ENCODE measurements around the gene CD81. TPM values are rescaled to one million over a fixed set of nuclear protein-coding genes. Genes with fewer than 3 reads are reported as not detected.

The CD81 gene
- total RNA-seq, 1 donor from 2014 or later: 663 TPM

DNA sequence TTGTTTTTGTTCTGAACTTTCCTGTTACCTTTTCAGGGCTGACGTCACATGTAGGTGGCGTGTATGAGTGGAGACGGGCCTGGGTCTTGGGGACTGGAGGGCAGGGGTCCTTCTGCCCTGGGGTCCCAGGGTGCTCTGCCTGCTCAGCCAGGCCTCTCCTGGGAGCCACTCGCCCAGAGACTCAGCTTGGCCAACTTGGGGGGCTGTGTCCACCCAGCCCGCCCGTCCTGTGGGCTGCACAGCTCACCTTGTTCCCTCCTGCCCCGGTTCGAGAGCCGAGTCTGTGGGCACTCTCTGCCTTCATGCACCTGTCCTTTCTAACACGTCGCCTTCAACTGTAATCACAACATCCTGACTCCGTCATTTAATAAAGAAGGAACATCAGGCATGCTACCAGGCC, 19.9 kb downstream of the CD81 start:
- no peak for DNase-seq (ENCODE audit: low spot score)
- intact Hi-C loops (cut with DNase I): loop anchor here (5.0 kb wide), 1 partner anchor 90 kb away; no protein-coding TSS in a partner anchor

DNA sequence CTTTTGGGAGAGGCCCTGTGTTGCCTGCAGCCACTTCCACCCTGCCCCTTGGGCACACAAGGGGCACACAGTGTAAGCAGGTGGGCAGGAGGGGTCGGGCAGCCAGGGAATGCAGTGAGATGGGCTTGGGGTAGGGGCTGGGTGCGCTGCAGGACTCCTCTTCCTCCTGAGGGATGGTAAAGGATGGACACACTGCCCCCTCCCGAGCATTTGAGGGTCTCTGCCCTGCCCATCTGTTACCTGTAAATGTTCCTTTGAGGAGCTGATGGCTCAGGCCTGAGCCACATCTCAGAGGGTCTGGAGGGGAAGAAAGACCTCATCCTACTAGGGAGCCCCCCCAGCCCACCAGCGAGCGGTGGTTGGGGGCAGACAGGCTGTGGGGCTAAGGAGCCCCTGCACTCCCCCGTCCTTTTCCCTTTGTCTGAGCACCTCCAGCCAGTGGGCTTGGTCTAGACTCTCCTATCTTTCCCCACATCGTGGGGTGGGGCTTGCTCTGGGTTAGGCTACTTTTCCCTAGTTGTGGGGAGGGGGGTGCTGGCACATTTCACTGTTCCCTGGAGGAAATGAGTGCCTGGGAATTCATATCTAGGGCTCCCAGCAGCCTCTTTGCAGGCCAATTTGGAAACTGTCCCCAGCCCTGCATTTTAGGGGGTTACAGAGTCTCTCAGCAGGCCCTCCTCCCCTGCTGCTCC, 21.7 kb downstream of the CD81 start:
- intact Hi-C loops (cut with DNase I): loop anchor here (5.0 kb wide), 1 partner anchor 92 kb away; no protein-coding TSS in a partner anchor
- no peak for DNase-seq (ENCODE audit: low spot score)

DNA sequence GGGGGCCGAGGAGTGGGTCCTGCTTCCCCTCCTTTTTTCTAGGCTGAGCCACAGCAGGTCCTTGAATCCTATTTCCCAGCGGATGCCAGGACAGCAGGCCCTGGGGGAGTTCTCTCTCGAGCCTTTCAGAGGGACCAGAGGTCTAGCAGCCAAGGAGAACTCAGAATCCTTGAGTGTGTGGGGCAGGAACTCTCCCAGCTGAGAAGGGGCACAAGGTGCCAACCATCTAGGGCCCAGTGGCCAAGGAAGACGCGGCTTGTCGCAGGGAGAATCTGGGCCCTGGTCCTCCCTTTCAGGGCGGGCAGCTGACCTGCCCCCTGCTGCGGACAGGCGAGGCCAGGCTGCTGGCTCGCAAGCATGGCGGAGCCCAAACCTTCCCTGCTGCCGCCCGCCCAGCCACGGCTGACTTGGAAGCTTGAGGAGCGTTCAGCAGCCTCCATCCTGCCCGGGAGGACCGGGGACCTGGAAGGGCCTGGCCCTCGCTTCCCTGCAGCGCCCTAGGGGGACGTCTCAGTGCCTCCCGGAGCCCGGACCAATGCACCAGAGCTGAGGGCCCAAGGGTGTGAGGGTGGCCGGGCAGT, 22.5 kb downstream of the CD81 start:
- DNase-seq (ENCODE audit: low spot score): no peak
- intact Hi-C loops (cut with DNase I): loop anchor here (1.0 to 5.0 kb wide), 2 partner anchors 16 to 92 kb away; no protein-coding TSS in a partner anchor

DNA sequence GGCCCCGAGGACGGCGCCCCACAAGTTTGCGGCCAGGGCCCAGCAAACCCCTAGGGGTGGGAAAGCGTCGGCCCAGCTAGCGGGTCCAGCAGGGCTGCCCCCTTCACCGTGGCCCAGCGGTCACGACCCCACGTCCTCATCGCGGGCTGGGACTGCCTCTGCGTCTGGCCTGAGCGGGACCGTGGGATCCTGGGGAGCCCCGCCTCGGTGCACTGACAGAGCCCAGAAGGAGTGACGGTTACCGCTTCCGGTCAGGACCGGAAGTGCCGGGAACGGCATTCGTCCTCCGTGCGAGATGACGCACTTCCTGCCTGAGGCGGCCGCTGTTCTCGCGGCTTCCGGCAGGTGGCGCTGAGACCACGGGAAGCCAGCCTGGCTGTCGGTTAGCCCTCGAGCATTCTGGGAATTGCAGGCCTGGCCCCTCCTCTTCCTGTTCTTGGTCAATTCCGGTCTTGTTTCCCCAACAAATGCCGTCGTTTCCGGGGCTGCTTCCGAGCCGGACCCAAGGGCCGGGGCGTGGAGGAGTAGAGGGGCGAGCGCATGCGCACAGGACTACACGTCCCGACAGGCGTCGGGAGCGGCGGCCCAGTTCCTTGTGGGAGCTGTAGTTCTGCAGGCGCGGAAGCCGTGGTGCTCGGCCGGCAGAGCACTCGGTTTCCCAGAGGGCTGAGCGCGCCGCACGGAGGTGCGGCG, 23.1 kb downstream of the CD81 start, which contains the start of gene TSSC4:
Gene TSSC4 (plus strand): TSS at position 682 of the 693 bp plus-strand sequence. CDS start 1,884 bp downstream, outside the sequence.
- DNase-seq (ENCODE audit: low spot score): peak; percentile 100
- intact Hi-C loops (cut with DNase I): loop anchor here (1.0 kb wide), 1 partner anchor 17 kb away; no protein-coding TSS in a partner anchor

DNA sequence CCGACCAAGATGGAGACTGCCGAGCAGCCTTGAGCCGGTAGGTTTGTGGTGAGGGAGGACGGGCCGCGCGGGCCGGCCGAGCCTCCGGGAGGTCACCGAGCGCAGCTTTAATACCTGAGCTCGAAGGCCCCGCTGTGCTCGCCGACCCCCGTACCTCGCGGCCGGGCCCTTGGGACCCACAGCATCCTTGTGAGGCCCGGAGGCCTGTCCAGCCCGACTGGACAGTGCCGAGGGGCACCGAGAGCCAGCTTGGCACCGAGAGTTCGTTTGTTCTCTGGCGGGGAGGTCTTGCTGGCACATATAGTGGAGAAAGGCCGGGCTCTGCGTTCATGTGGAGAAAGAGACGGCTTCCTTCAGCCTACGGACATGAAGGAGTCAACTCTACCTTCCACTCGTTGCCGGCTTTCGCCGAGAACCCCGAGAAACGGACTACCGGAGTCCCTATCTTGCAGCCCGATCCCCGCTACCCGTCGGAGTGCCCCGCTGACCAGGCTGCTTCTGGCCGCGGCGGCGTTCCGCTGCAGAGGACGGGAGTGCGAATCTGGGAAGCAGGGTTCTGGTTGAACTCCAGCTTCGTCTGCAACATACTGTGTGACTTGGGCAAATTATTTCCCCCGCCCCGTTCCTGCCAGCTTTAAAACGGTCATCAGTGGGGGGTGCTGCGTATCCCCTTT, 23.8 kb downstream of the CD81 start:
- intact Hi-C loops (cut with DNase I): loop anchor here (1.0 kb wide), 1 partner anchor 18 kb away; no protein-coding TSS in a partner anchor
- no peak for DNase-seq (ENCODE audit: low spot score)

DNA sequence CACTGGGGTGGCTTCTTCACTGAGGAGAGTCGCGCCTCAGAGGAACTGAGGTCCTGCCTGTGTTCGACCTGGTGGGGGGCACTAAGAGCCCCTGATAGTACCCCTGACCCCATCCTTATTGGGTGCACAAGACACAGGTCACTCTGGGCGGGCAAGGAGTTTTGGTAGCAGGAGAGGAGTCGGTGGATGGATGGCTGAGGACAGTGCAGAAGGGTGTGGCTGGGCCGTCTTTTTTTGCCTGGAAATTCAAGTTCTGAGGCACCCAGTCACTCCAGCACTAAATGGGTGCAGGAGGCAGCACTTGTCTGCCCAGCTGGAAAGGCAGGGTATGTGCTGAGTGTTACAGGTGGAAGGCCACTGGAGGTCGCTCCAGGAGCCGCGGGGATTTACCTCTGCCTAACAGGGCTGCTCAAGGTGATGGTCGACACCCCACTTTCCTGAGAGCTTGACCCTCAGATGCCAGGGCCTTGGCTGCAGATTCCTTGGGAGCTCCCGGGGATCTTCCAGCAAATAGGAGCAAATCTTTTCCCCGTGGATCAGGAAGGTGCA, 24.4 kb downstream of the CD81 start:
- intact Hi-C loops (cut with DNase I): no loop called here
- DNase-seq (ENCODE audit: low spot score): no peak

DNA sequence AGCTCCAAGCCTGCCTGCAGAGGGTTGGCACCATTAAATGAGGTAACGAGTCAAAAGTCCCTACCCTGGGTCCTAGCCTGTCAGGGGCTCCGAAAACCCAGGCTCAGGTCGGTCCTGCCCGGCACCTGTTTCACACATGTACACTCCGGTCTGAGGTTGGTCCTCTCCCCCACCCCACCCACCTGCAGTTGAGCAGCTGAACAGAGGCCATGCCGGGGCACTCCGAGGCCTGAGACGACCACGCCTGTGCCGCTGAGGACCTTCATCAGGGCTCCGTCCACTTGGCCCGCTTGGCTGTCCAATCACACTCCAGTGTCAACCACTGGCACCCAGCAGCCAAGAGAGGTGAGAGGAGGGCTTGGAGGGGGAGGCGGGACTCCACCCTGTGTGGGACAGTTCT, 25.0 kb downstream of the CD81 start:
- no peak for DNase-seq (ENCODE audit: low spot score)
- intact Hi-C loops (cut with DNase I): no loop called here

DNA sequence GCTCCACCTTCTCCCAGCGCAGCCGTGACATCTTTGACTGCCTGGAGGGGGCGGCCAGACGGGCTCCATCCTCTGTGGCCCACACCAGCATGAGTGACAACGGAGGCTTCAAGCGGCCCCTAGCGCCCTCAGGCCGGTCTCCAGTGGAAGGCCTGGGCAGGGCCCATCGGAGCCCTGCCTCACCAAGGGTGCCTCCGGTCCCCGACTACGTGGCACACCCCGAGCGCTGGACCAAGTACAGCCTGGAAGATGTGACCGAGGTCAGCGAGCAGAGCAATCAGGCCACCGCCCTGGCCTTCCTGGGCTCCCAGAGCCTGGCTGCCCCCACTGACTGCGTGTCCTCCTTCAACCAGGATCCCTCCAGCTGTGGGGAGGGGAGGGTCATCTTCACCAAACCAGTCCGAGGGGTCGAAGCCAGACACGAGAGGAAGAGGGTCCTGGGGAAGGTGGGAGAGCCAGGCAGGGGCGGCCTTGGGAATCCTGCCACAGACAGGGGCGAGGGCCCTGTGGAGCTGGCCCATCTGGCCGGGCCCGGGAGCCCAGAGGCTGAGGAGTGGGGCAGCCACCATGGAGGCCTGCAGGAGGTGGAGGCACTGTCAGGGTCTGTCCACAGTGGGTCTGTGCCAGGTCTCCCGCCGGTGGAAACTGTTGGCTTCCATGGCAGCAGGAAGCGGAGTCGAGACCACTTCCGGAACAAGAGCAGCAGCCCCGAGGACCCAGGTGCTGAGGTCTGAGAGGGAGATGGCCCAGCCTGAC, 26.0 kb downstream of the CD81 start:
- intact Hi-C loops (cut with DNase I): no loop called here
- DNase-seq (ENCODE audit: low spot score): no peak

DNA sequence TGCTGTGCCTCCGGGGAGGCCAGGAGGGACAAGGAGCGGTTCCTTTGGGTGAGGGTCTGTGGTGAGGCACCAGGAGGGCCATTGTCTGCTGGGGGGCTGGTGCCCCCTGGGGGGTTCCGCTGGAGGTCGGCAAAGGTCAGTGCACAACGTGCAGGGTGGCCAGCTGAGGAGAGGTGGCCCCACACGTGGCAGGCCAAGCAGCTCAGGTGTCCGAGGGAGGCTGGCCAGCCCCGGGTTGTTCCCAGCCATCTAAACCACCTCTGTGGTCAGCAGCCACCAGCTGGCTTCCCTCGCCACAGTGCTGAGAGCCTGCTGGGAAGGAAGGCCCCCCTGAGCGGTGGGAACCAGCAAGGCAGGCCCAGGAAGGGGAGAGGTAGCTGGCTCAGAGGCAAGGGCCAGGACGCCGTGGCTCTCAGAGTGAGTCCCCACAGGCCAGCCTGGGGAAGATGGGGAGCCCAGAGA, 27.7 kb downstream of the CD81 start:
- intact Hi-C loops (cut with DNase I): no loop called here
- DNase-seq (ENCODE audit: low spot score): no peak

DNA sequence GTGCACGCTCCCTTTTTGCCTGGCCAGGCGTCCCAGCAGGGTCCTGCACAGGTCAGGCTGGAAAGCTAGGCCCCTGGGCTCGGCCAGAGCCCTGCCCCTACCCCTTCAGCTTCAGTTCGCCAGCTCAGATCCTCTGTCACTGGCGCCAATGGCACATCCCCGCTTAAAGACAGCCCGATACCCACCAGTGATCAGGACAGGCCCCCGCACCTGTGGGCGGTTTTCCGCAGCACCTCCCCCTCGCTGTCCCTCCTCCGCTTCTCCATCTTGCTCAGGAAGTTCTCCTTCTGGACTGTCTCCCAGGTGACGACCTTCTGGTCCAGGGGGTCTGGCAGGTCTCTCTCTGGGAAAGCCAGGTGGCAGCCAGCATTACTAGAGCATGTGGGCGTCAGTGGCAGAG, 29.3 kb downstream of the CD81 start:
- intact Hi-C loops (cut with DNase I): no loop called here
- no peak for DNase-seq (ENCODE audit: low spot score)

DNA sequence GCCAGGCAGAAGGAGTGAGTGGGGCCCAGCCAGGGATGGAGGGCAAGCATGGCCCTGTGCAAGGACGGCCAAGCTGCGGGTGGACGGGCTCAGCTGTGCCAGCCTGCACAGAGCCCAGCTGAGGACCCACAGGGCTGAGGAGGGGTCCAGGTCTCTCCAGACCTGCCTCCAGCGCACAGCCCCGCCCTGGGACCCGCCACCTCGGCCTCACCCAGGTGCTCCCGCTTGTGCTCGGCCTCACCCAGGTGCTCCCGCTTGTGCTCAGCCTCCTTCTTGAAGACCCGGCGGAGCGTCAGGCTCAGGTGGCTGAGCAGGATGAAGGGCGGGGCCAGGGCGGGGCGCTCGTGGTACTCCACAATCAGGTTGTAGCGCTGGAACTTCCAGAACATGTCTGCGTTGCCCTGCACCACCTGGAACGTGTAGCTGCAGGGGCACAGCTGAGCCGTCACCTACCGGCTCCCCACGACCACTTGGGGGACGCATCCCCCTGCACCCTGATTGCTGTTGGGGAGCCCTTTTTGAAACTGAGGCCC, 29.8 kb downstream of the CD81 start:
- intact Hi-C loops (cut with DNase I): no loop called here

DNA sequence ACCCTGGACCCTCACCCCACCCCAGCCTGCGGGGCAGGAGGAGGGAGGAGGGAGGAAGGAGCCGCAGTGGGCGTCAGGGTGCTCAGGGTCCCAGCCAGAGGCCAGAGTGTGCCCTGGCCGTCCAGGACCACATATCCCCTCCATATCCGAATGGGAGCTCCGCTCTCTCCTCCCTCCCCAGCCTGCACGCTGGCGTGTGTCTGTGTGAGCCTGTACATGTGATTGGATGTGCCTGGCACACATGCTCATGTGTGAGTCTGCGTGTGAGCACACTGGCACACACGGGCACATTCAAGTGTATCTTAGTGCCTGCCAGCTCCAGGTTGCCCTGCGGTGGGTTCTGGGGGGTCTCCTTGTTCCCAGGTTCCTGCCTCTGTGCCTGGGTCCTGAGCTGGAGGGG, 31.6 kb downstream of the CD81 start:
- DNase-seq (ENCODE audit: low spot score): no peak
- intact Hi-C loops (cut with DNase I): no loop called here

More for the DNA sequence above, 29.8 kb downstream of the CD81 start:
- no peak for DNase-seq (ENCODE audit: low spot score)

DNA sequence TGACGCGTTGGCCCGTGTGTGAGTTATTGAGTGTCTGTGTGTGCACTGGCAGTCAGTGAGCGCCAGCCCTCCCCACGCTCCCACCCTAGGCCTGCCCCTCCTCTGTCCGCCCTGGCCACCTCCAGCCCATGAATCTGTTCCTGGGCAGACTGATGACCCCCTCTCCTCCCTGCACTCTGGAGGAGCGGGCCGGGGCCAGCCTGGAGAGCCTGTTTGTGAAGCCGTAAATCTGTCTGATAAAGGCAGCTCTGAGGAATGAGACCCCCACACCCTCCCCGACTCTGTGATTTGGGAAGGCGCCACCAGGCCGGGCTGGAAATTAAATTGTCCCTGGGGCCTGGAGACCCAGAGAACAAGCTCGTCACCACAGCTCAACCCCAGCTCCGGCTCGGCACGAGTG, 32.0 kb downstream of the CD81 start:
- DNase-seq (ENCODE audit: low spot score): no peak
- intact Hi-C loops (cut with DNase I): no loop called here

DNA sequence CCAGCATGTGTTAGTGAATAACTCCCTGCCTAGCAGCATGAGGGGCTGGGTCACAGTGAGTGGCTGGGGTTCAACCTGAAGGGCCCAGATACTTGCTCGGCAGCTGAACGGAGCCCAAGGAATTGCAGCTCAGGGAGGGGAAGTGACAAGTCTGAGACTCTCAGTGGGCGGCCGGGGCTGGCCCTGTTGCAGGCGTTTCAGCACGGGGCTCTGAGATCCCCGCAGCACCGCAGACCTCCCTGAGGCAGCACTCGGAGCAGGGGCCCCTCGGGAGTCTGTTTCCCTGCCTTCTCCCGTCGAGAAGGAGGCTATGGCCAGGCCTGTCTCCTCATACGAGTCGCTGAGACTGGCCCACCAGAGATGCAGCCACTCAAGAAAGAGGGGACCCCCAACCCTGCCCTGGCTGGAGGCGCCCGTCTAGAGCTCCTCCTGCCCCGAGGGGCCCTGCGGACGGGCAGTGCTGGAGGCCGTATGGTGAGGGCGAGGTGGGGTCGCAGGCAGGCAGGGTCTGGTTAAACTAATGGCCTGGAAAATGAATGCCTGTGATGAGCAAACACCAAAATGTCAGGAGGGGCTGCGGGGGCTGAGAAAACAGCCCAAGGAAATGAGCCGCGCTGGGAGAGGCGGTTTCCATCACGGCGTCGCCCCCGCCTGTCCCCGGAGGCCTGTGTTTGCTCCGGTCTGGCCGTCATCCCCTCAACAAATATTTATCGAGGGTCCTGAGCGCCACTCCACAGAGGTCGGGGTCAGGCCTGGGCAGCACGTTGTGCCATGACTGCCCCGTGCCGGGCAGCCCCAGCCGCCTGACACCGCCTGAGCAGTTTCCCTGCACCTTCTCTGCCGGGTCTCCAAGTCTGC, 32.7 kb downstream of the CD81 start:
- no peak for DNase-seq (ENCODE audit: low spot score)
- intact Hi-C loops (cut with DNase I): no loop called here

DNA sequence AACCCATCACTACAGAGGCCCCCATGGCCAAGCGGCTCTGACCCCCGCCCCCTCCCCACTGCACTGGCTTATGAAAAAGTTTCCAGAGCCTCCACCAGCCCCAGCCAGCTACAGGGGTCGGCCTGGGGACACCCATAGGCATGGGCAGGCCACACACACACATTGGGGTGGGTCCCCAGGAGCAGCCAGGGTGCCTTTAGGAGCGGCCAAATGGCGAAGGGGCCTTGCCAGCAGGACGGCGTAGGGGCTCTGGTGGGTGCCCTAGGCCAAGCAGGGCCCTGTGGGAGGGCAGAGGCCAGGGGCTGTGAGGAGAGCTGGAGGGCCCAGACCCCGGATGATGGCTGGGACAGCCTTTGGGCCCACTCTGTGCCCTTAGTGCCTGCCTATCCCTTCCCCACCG, 33.5 kb downstream of the CD81 start:
- intact Hi-C loops (cut with DNase I): no loop called here
- DNase-seq (ENCODE audit: low spot score): no peak

DNA sequence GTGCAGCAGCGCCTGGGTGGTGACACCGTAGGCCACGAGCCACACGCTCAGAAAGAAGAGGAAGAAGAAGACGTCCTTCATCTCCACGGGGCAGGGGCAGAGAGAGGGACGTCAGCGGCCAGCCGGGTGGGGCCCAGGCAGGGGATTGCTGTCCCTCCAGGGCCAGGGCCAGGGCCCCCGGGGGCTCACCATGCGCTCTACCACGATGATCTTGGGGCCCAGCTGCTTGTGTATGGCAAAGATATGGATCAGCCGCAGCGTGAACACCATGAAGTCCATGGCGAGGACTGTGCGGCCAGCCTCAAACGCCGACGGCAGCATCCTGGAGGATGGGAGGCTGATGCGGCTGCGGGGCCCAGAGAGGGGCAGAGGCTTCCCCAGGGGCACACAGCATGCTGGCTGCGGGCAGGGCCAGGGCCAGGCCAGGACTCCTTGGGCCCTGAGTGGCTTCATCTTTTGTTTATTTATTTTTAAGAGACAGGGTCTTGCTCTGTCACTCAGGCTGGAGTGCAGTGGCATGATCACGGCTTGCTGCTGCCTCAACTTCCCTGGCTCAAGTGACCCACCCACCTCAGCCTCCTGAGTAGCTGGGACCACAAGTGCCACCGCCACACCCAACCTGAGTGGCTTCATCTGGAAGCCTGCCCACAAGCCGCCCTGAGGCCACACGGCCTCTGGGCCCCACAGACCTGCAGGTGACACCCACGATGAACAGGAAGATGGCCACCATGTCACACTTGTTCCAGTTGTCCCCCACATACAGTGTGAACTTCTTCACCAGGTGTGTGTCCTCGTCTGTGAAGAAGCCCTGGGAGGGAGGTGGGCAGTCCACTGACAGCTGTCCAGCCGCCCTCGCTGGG, 34.6 kb downstream of the CD81 start:
- DNase-seq (ENCODE audit: low spot score): no peak
- intact Hi-C loops (cut with DNase I): no loop called here

DNA sequence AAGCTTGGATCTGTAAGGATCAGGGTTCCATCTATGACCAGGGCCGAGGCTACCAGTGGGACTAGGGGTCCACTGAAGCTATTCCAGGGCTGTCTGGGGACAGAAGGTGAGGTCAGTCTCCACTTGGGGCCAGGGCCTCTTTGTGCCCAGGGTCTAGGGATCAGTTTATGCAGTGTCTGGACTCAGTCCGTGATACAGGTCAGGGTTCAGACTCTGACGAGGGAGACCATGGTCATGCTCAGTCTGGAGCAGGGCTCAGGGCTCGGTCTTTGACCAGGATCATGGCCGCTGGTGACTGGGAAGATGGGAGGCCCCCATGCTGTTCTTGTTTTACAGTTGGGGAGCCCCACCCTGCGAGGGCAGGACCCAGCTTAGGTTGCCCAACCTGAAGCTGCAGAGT, 35.2 kb downstream of the CD81 start:
- intact Hi-C loops (cut with DNase I): no loop called here

More for the DNA sequence above, 35.2 kb downstream of the CD81 start:
- DNase-seq (ENCODE audit: low spot score): no peak

Measured in cardiac septum (tissue), 1 donor.